Measurements from ENCODE around the gene NRP2.

DNA sequence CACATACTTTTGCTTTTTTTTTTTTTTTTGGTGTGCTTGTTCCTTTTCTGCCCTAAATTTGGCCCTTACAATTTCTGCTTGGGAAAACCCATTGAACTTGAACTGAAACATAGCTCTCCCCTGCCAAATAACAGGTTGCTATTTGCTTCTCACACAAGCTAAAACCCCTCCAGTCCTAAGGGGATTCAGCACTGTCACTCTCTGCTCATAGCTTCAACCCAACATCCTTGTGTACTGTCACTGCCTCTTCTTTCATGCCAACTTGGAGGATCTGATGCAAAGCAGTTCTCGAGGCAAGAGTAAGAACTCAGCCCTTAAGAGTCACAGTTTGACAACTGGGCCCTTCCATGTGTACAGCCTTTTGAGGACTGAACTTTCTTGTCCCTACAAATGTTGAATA is 30.6 kb upstream of the NRP2 start:
- TF ChIP-seq EZH2 (IDR thresholded peaks at IDR 0.05; ENCODE audit: insufficient read depth, low read length), result no peak
- TF ChIP-seq, protein P1, sequence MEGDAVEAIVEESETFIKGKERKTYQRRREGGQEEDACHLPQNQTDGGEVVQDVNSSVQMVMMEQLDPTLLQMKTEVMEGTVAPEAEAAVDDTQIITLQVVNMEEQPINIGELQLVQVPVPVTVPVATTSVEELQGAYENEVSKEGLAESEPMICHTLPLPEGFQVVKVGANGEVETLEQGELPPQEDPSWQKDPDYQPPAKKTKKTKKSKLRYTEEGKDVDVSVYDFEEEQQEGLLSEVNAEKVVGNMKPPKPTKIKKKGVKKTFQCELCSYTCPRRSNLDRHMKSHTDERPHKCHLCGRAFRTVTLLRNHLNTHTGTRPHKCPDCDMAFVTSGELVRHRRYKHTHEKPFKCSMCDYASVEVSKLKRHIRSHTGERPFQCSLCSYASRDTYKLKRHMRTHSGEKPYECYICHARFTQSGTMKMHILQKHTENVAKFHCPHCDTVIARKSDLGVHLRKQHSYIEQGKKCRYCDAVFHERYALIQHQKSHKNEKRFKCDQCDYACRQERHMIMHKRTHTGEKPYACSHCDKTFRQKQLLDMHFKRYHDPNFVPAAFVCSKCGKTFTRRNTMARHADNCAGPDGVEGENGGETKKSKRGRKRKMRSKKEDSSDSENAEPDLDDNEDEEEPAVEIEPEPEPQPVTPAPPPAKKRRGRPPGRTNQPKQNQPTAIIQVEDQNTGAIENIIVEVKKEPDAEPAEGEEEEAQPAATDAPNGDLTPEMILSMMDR (IDR thresholded peaks at IDR 0.05; ENCODE audit: insufficient read depth, low read depth, low read length), result no peak

Data from astrocyte (in vitro differentiated cells and primary cell).